Ishikawa (cell line): ENCODE data around the gene IP6K3.
A peak's percentile ranks its signal among the peaks of the same experiment; 100 is the strongest.

Experiments
- CEBPB ChIP-seq: IDR thresholded peaks from 2 replicates; pipeline ENCODE4 v1.6.1; 2012
- CREB1 ChIP-seq: IDR thresholded peaks from 2 replicates; pipeline ENCODE4 v1.6.1; 2012; ENCODE audit warnings: low read depth
- EGR1 ChIP-seq: IDR thresholded peaks from 2 replicates; pipeline ENCODE4 v1.6.1; 2012
- EP300 ChIP-seq: IDR thresholded peaks from 2 replicates; pipeline ENCODE4 v1.6.1; 2012; ENCODE audit warnings: borderline replicate concordance
- FOXM1 ChIP-seq: IDR thresholded peaks from 2 replicates; pipeline ENCODE4 v1.6.1; 2012; ENCODE audit warnings: low read depth, borderline replicate concordance
- MAX ChIP-seq: IDR thresholded peaks from 2 replicates; pipeline ENCODE4 v1.6.1; 2012
- NFIC ChIP-seq: IDR thresholded peaks from 2 replicates; pipeline ENCODE4 v1.6.1; 2012
- RAD21 ChIP-seq: IDR thresholded peaks from 2 replicates; pipeline ENCODE4 v1.6.1; 2012; ENCODE audit warnings: low read depth
- REST ChIP-seq: IDR thresholded peaks from 2 replicates; pipeline ENCODE4 v1.6.1; 2012; ENCODE audit warnings: low read depth, mild to moderate bottlenecking
- TAF1 ChIP-seq: IDR thresholded peaks from 2 replicates; pipeline ENCODE4 v1.6.1; 2012; ENCODE audit warnings: low read depth, mild to moderate bottlenecking
- TCF12 ChIP-seq: IDR thresholded peaks from 2 replicates; pipeline ENCODE4 v1.6.1; 2012; ENCODE audit warnings: low read depth
- TEAD4 ChIP-seq: IDR thresholded peaks from 2 replicates; pipeline ENCODE4 v1.6.1; 2012
- USF1 ChIP-seq: IDR thresholded peaks from 2 replicates; pipeline ENCODE4 v1.6.1; 2012
- YY1 ChIP-seq: IDR thresholded peaks from 2 replicates; pipeline ENCODE4 v1.6.1; 2012; ENCODE audit warnings: low read depth
- ZBTB7A ChIP-seq: IDR thresholded peaks from 2 replicates; pipeline ENCODE4 v1.6.1; 2012; ENCODE audit warnings: low read depth

The IP6K3 gene

GRCh38 chr6:33713786-33714185 lies 32.9 kb downstream of the IP6K3 start:
- TF ChIP-seq TEAD4 (no peak), EGR1 (no peak), CREB1 (no peak), TCF12 (no peak), YY1 (no peak), RAD21 (no peak), TAF1 (no peak)

GRCh38 chr6:33712914-33713313 lies 33.8 kb downstream of the IP6K3 start:
- TF ChIP-seq TAF1, result no peak
- TF ChIP-seq USF1, result no peak
- no peak for TF ChIP-seq FOXM1

GRCh38 chr6:33711140-33712129 lies 35.3 kb downstream of the IP6K3 start, which contains the start of gene UQCC2:
UQCC2 (minus strand) TSS chr6:33711700; CDS start chr6:33711686, 14 bp downstream.
- no peak for TF ChIP-seq TEAD4
- TF ChIP-seq ZBTB7A, result peak; percentile 79
- TF ChIP-seq YY1, result peak; percentile 97
- no peak for TF ChIP-seq EP300
- peak; percentile 99 for TF ChIP-seq TAF1
- no peak for TF ChIP-seq CEBPB
- TF ChIP-seq FOXM1, result no peak
- peak; percentile 42; the same call in 1 of the 2 replicates for TF ChIP-seq TCF12
- TF ChIP-seq RAD21, result peak; percentile 81
- no peak for TF ChIP-seq CREB1
- peak; percentile 45 for TF ChIP-seq NFIC
- no peak for TF ChIP-seq REST
- peak; percentile 98 for TF ChIP-seq MAX
- TF ChIP-seq EGR1, result peak; percentile 17; the same call in 1 of the 2 replicates
- TF ChIP-seq USF1, result peak; percentile 86

- no peak for TF ChIP-seq MAX
- no peak for TF ChIP-seq CEBPB
- no peak for TF ChIP-seq TEAD4
- no peak for TF ChIP-seq TAF1
- no peak for TF ChIP-seq ZBTB7A
- TF ChIP-seq CREB1, result no peak
- no peak for TF ChIP-seq YY1
- TF ChIP-seq USF1, result no peak
- no peak for TF ChIP-seq NFIC
- TF ChIP-seq REST, result no peak
- TF ChIP-seq RAD21, result no peak
- no peak for TF ChIP-seq FOXM1
- TF ChIP-seq EGR1, result no peak
These were observed 36.2 kb downstream of the IP6K3 start for GRCh38 chr6:33710296-33711121.
